HEK293 (cell line): ENCODE results near the gene ERBB2.
"Not testable (repeated sequence)": the region's sequence is repeated elsewhere in the genome, so short reads cannot be mapped to it uniquely, and the experiment has no call there.

Source experiments
- CTCF ChIP-seq: fragments of 450-650 bp; formaldehyde crosslinking; IDR thresholded peaks from 2 replicates; pipeline ENCODE4 v1.5.1; 2016; ENCODE audit warnings: missing biosample characterization, missing genetic modification characterization
- GFI1B ChIP-seq: fragments of 450-650 bp; formaldehyde crosslinking; IDR thresholded peaks from 2 replicates; pipeline ENCODE4 v1.5.1; 2016; ENCODE audit warnings: missing biosample characterization, missing genetic modification characterization
- MEIS1 ChIP-seq: sonication (generic); formaldehyde crosslinking; IDR thresholded peaks from 2 replicates; pipeline ENCODE4 v1.8.1; 2022; ENCODE audit warnings: missing genetic modification reagents, mild to moderate bottlenecking, borderline replicate concordance
- REST ChIP-seq: fragments of 450-650 bp; formaldehyde crosslinking; IDR thresholded peaks from 2 replicates; pipeline ENCODE4 v1.5.1; 2016; ENCODE audit warnings: missing biosample characterization, missing genetic modification characterization
- SALL2 ChIP-seq: fragments of 450-650 bp; formaldehyde crosslinking; IDR thresholded peaks from 2 replicates; pipeline ENCODE4 v1.5.0; 2017; ENCODE audit warnings: missing biosample characterization, mild to moderate bottlenecking, missing genetic modification characterization, borderline replicate concordance
- ZNF10 ChIP-seq: fragments of 450-650 bp; formaldehyde crosslinking; IDR thresholded peaks from 2 replicates; pipeline ENCODE4 v1.5.1; 2017; ENCODE audit warnings: missing biosample characterization, missing genetic modification characterization
- ZNF274 ChIP-seq, 2 experiments: fragments of 200-500 bp in 1 of 2; fragments of 450-650 bp in 1 of 2; sonication (Bioruptor generic) in 1 of 2; formaldehyde crosslinking in 1 of 2; IDR thresholded peaks; 2 replicates each; pipeline versions ENCODE4 v1.5.1 to v1.6.1; 2014 to 2016; ENCODE audit warnings: borderline replicate concordance in 1 of 2, inconsistent platforms in 1 of 2, low read length in 1 of 2, missing biosample characterization in 1 of 2, missing genetic modification characterization in 1 of 2
- ZSCAN30 ChIP-seq: fragments of 450-650 bp; IDR thresholded peaks from 2 replicates; pipeline ENCODE4 v1.5.1; 2018; ENCODE audit warnings: missing biosample characterization, mild to moderate bottlenecking, missing genetic modification characterization, moderate library complexity
- ZSCAN5A ChIP-seq: fragments of 450-650 bp; formaldehyde crosslinking; IDR thresholded peaks from 2 replicates; pipeline ENCODE4 v1.5.1; 2016; ENCODE audit warnings: missing biosample characterization, missing genetic modification characterization

- not testable (repeated sequence) for TF ChIP-seq SALL2 (tag by site-specific recombination); ZSCAN5A (tag by site-specific recombination); MEIS1; CTCF; REST; GFI1B (tag by site-specific recombination); ZSCAN30; ZNF10 (tag by site-specific recombination); ZNF274 (IDR thresholded peaks at IDR 0.05; ENCODE audit: low read length); ZNF274 (tag by site-specific recombination; IDR thresholded peaks at IDR 0.05; ENCODE audit: borderline replicate concordance)
These were observed 64.3 kb downstream of the ERBB2 start for GRCh38 chr17:39764171-39764570.
